HG02798 (cell line): ENCODE data around the gene RPL19.

ENCODE experiments used
- ATAC-seq: cut with Tn5 transposase; IDR thresholded peaks from one replicate; pipeline ENCODE4 v1.9.1; 2021; ENCODE audit warnings: mild to moderate bottlenecking; ENCODE audit not compliant: unreplicated experiment, poor library complexity

RPL19 gene

GRCh38 chr17:39171933-39172332 lies 28.1 kb upstream of the RPL19 start:
- no peak for ATAC-seq

GRCh38 chr17:39173080-39173479 lies 27.0 kb upstream of the RPL19 start:
- no peak for ATAC-seq

- ATAC-seq, result no peak
Measured at GRCh38 chr17:39173526-39174274, 26.4 kb upstream of the RPL19 start.

- ATAC-seq, result no peak
Measured at GRCh38 chr17:39174920-39175694, 25.0 kb upstream of the RPL19 start.

GRCh38 chr17:39175695-39176093 lies 24.4 kb upstream of the RPL19 start:
- no peak for ATAC-seq

DNA sequence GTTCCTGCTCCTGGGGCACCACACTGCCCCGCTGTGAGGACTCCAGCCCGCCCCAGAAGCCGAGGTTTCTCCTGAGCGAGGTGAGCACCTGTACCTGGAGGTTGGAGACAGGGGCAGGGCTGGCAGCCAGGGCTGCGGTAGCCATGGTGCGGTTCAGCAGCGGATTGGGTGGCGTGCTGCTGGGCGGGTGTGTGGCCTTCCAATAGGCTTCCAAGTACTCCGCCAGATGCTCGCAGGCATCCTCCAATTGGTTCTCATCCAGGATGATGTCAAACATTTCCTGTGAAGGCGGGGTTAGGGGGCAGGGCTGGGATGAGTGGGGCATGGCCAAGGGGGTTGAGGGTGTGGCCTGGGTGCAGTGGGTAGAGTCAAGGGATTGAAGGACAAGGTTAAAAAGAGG lies 22.8 kb upstream of the RPL19 start:
- ATAC-seq, result no peak

DNA sequence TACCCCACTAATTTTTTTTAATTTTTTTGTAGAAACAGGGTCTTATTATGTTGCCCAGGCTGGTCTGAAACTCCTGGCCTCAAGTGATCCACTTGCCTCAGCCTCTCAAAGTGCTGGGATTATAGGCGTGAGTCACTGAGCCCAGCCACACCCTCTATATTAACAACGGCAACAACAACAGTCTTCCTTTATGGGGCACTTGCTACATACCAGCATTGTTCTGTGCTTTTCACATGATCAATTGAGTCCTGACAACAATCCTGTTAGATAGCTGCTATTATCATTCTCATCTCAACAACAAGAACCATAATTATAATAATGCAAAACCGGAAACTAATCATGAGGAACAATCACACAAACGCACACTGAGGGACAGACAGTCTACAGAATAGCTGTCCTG lies 21.5 kb upstream of the RPL19 start:
- ATAC-seq, result no peak

GRCh38 chr17:39181303-39181702 lies 18.8 kb upstream of the RPL19 start:
- no peak for ATAC-seq

DNA sequence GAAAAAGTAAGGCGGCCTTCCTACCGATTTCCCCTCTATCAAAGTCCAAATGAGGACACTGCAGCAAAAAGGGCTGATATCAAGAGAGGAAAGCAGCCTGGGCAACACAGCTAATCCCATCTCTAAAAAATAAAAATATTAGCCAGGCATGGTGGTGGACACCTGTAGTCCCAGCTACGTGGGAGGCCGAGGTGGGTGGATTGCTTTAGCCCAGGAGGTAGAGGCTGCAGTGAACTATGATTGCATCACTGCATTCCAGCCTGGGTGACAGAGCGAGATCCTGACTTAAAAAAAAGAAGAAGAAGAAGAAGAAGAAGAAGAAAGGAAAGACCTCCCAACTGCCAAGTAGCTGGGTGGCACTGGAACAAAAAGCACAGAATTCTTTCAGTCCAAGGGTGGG lies 17.0 kb upstream of the RPL19 start:
- ATAC-seq, result no peak

- ATAC-seq, result no peak
Measured at GRCh38 chr17:39183720-39184119, 16.4 kb upstream of the RPL19 start.

DNA sequence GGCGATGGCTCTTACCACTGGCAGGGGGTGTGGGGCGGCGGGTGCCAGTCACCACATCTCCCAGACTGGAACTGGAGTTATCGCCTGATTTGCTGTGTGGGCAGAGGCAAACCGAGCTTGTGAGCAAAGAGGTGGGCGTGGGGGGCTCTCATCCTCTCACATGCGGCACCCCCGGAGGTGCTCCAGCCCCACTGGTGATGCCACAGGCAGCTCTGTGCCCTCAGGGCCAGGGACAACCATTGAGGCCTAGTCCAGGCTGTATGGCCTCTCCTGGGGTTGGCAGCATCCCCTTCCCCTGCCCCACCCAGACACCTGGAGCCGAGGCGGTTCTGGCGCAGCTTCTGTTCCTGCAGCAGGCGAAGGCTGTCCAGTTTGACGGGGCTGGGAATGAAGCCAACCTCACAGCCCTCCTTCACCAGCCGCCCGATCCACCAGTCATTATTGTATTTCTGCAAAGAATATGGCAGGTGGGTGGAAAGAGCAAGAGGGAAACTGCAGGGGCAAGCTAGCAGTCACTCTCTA lies 13.5 kb upstream of the RPL19 start:
- no peak for ATAC-seq

DNA sequence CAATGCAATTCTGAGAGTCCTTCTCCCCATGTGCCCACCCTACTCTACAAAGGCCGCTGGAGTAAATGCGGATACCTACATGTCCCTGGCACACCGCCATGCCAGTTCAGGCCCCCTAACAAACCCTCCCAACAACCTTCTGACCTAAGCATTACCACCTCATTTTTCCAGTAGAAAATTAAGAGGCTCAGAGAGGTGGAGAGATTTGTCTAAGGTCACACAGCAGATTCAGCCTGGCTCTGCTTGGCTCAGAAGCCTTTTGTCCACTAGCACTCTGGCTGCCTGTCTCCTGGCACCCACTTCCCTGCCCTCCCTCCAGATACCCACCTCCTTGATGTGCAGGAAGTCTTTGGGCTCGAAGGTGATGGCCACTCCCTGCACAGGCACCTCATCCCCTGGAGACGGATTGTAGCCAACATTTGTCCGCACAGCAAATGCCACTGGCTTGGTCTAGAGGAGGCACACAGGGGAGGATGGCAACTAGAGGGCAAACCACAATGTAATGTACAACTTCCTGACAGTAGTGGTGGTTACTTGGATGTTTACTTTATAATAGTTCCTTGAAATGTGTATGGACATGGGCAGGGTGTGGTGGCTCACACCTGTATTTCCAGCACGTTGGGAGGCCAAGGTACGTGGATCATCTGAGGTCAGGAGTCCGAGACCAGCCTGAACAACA lies 12.8 kb upstream of the RPL19 start:
- ATAC-seq, result no peak

- no peak for ATAC-seq
Measured at GRCh38 chr17:39191750-39192510, 8.2 kb upstream of the RPL19 start.

GRCh38 chr17:39192901-39193300 lies 7.2 kb upstream of the RPL19 start:
- no peak for ATAC-seq

DNA sequence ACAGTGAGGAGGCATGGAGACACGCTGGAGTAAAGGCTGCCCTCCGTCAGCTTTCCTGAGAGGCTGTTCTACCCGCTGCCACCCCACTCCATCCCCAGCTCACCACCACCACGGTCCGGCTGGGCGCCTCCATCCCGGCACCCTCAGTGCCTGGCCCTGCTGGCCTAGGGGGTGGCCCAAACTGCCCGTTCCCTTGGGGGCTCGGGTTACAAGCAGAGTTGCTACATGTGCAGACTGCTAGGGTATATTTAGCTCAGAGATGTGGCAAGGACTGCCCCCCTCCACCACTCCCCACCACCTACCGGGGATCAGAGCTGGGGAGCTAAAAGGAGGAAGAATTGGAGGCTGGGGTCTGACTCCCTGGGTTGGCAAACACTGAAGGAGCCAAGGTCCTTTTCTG lies 6.7 kb upstream of the RPL19 start:
- no peak for ATAC-seq

DNA sequence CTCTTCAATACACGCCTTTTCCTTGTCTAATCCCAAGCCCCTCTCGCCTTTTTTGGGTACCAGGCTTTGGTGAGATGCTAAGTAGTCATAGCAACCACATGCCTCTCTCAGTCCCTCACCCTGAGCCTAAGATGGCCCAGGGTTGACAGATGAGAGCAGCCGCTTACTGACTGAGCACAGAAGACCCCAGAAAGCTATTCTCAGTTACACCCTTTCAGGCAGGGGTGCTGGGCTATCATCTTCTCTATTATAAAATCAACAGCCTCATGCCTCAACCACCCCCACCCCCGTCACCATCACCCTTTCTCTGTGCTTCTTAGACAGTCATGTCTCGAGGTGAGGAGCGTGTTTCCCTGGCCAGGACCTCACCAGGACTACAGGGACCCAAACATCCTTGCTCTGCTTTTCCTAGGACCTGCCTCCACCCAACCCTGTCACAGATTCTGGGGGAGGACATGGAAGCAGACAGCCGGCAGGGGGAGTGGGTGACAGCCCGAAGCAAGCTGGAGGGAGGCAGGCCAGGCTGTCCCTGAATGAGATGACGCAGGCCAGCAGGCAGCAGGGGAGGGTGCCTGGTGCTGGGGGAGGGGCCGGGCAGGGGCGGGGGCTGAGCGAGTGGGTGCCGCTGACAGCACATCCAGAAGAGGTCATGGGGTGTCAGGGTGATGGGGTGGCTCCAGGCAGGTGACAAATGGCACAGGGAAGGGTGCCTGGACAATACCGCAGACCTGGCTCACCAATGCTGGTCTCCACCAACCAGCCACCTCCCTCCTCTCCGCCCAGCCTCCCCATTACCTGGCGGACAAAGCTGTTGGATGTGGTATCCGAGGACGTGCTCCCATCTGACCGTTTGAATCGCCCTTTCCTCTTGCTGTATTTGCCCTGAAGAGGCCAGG lies 5.7 kb upstream of the RPL19 start:
- no peak for ATAC-seq

GRCh38 chr17:39194985-39195524 lies 5.0 kb upstream of the RPL19 start:
- no peak for ATAC-seq

DNA sequence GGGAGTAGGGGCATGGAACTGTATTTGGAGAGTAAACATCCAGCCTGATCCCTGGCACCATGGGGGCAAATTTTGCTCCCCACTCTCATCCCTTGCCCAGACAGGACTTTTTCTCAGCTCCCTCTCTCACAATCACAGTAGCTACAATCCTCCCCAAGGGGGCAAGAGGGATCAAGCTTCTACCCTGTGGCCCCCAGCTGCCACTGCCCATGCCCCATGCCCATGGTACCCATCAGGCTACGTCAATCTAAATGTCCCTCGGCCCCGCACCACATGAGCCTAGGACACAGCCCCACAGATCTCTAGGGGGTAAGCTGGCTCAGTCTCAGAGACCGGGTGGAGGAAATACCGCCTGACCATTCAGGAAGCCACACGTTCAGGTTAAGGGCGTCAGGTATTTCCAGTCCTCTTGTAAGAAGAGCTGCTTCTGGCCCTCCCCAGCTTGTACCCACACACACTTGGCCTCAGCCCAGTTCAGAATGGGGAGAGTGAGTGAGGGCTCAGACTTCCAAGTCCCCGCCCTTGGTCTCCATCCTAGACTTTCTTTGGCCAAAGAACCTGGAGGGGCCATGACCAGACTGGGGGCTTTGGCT lies 4.4 kb upstream of the RPL19 start:
- no peak for ATAC-seq
